Vagina (tissue), 2 donors: ENCODE data around the gene VAMP1. TPM values are rescaled to one million over a fixed set of nuclear protein-coding genes. Genes with fewer than 3 reads are reported as not detected.
"Not testable (repeated sequence)": the region's sequence is repeated elsewhere in the genome, so short reads cannot be mapped to it uniquely, and the experiment has no call there.

Source experiments
- DNase-seq, 2 donors: peaks; one replicate each; pipeline ENCODE4 v3.0.0-alpha.2; 2017; ENCODE audit errors: extremely low spot score in 2 of 2
- H3K27ac ChIP-seq: fragments of 200-600 bp; sonication (generic); one replicate; pipeline ENCODE4 v1.5.1; 2019
- H3K27me3 ChIP-seq: fragments of 200-600 bp; sonication (generic); one replicate; pipeline ENCODE4 v1.5.1; 2019
- H3K36me3 ChIP-seq, 2 donors: fragments of 200-600 bp; sonication (generic); one replicate each; pipeline ENCODE4 v1.5.1; 2017 to 2019
- H3K4me1 ChIP-seq: fragments of 200-600 bp; sonication (generic); one replicate; pipeline ENCODE4 v1.5.1; 2019
- H3K4me3 ChIP-seq, 2 donors: fragments of 200-600 bp; sonication (generic); 1 replicate in 1 of 2; 2 replicates in 1 of 2; pipeline ENCODE4 v1.5.1; 2016 to 2019
- H3K9me3 ChIP-seq: fragments of 200-600 bp; sonication (generic); one replicate; pipeline ENCODE4 v1.5.1; 2019
- POLR2A ChIP-seq, 2 donors: fragments of 450-650 bp; IDR thresholded peaks; one replicate each; pipeline ENCODE4 v1.6.1; 2017; ENCODE audit warnings: antibody characterized with exemption in 2 of 2, mild to moderate bottlenecking in 2 of 2, moderate library complexity in 2 of 2
- POLR2AphosphoS5 ChIP-seq, 2 donors: sonication (generic); formaldehyde crosslinking; IDR thresholded peaks; one replicate each; pipeline ENCODE4 v1.9.0; 2017; ENCODE audit warnings: antibody characterized with exemption in 2 of 2, mild to moderate bottlenecking in 2 of 2, low read depth in 1 of 2; ENCODE audit not compliant: insufficient read depth in 1 of 2
- intact Hi-C: fragments of 100-400 bp; cut with DNase I; formaldehyde crosslinking; loops from one replicate; pipeline ENCODE4 v1.15.1; 2023
- total RNA-seq: library from RNA; depleted of rRNA; stranded (reverse); fragments of >200 nt; gene quantifications from one replicate; pipeline ENCODE4 v1.2.3, GENCODE V29; 2016
- TF ChIP-seq, protein P1 (sequence below), 3 experiments: fragments of 450-650 bp in 2 of 3; fragments of 200-600 bp in 1 of 3; sonication (generic) in 1 of 3; IDR thresholded peaks; one replicate each; pipeline ENCODE4 v1.5.1; 2017 to 2019; ENCODE audit warnings: antibody characterized with exemption in 3 of 3, mild to moderate bottlenecking in 2 of 3, moderate library complexity in 2 of 3

VAMP1 gene
- total RNA-seq, 1 donor from 2014 or later: 12.5 TPM

DNA sequence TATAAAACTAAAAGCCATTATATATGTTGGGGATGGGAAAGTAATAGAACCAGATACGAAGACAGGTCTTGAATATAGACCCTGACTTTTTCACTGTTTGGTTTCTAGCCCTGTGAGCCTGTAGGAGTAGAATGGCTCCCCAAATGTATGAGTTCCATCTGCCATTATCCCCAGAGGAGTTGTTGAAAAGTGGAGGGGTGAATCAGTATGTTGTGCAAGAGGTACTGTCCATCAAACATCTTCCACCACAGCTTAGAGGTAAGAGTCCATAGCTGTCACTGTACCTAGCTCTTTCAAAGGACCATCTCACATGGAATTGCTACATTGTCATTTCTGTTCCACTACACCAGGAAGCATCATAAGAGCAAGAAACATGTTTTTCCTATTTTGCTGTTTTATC is 24.5 kb upstream of the VAMP1 start:
- intact Hi-C loops: loop anchor here (5.0 kb wide), 1 partner anchor 37 kb away; the partner anchor contains the start of gene GAPDH
- no peak overlapping the region for H3K27ac ChIP-seq
- TF ChIP-seq POLR2AphosphoS5 (IDR thresholded peaks at IDR 0.05; ENCODE audit: insufficient read depth in 1 of 2, low read depth in 1 of 2) (no peak), POLR2A (IDR thresholded peaks at IDR 0.05) (no peak)
- TF ChIP-seq, protein P1, sequence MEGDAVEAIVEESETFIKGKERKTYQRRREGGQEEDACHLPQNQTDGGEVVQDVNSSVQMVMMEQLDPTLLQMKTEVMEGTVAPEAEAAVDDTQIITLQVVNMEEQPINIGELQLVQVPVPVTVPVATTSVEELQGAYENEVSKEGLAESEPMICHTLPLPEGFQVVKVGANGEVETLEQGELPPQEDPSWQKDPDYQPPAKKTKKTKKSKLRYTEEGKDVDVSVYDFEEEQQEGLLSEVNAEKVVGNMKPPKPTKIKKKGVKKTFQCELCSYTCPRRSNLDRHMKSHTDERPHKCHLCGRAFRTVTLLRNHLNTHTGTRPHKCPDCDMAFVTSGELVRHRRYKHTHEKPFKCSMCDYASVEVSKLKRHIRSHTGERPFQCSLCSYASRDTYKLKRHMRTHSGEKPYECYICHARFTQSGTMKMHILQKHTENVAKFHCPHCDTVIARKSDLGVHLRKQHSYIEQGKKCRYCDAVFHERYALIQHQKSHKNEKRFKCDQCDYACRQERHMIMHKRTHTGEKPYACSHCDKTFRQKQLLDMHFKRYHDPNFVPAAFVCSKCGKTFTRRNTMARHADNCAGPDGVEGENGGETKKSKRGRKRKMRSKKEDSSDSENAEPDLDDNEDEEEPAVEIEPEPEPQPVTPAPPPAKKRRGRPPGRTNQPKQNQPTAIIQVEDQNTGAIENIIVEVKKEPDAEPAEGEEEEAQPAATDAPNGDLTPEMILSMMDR (IDR thresholded peaks at IDR 0.05): no peak
- peaks cover 25% of the 10 kb centered on the region for H3K4me1 ChIP-seq
- H3K36me3 ChIP-seq: peaks cover 0 to 26% of the 10 kb centered on the region in 2 donors
- H3K4me3 ChIP-seq: peak overlapping the region in 1 of 2 donors; percentile 90
- no peaks in the 10 kb centered on the region for H3K27me3 ChIP-seq
- H3K9me3 ChIP-seq: no peaks in the 10 kb centered on the region
- no peak for DNase-seq

DNA sequence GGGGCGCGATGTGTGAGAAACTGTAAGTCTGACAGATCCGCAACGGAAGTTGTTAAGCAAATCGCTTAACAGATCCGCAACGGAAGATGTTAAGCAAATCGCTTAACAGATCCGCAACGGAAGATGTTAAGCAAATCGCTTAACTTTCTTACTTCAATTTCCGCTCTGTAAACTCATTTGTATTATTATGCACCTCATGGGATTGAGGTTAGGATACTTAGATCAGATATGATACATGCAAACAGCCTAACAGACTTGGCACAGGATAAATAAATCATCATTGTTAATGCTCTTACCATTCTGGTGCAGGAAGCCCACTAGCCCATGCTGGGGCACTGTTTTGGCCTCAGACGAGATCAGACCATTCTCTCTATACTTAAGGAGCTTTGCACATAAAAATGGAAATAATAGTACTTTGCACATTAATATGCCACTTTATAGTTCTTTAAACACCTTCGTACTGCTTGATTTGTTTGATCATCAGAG is 23.8 kb upstream of the VAMP1 start:
- Histone ChIP-seq H3K9me3 (no peaks in the 10 kb centered on the region), H3K27ac (no peak overlapping the region), H3K36me3 (peaks cover 0 to 23% of the 10 kb centered on the region in 2 donors), H3K27me3 (no peaks in the 10 kb centered on the region), H3K4me1 (peaks cover 25% of the 10 kb centered on the region), H3K4me3 (peak overlapping the region; percentile 77 to 90)
- DNase-seq: no peak
- TF ChIP-seq POLR2A (IDR thresholded peaks at IDR 0.05): no peak
- TF ChIP-seq POLR2AphosphoS5 (IDR thresholded peaks at IDR 0.05; ENCODE audit: insufficient read depth in 1 of 2, low read depth in 1 of 2): no peak
- TF ChIP-seq, protein P1 (IDR thresholded peaks at IDR 0.05): no peak
- intact Hi-C loops: loop anchor here (5.0 kb wide), 1 partner anchor 38 kb away; the partner anchor contains the start of gene GAPDH

DNA sequence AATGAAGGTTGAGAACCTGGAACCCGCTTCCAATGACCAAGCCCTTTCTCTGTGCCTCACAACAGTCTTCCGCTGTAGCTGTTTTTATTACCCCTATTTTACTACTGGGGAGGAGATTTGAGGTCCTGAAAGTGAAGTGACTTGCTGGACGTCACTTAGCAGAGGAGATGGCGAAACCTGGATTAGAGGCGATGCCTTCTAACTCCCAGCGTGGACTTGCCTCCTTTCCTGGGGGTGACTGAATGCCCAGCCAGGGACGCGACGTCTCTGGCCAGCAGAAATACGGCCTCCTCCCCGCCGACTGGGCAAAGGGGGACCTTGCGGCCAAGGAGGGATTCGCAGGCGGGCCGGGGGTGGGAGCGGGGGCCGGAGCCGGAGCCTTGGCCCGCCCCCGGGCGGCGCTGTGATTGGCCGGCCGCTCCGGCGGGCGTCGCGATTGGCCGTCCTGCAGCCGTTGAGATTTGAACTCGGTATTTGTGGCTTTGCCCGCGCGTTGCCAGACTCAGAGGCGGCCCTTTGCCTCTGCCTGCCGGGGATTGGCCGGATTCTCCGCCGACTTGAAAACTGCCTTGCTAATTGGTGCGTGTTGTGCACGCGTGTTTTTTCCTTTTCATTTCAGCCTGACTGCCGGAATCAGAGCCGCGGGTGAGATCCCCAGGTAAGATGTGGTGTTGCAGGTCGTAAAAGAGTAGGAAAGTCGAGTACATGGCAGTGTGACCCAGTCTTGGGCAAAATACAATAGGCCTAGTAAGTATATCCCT is 23.2 kb upstream of the VAMP1 start, which contains the start of gene NCAPD2:
TSS of gene NCAPD2 (plus strand) at position 606 of the 761 bp plus-strand sequence. CDS start 997 bp downstream, outside the sequence.
- Histone ChIP-seq H3K27me3 (no peaks in the 10 kb centered on the region), H3K27ac (peak within 1 kb of the TSS; percentile 96), H3K9me3 (no peaks in the 10 kb centered on the region), H3K4me3 (peak within 1 kb of the TSS; percentile 77 to 90), H3K4me1 (peaks cover 25% of the 10 kb centered on the region), H3K36me3 (peaks cover 0 to 21% of the 10 kb centered on the region in 2 donors)
- intact Hi-C loops: loop anchor here (5.0 kb wide), 1 partner anchor 39 kb away; the partner anchor contains the start of gene GAPDH
- peak; percentile 98 for DNase-seq
- TF ChIP-seq, protein P1 (IDR thresholded peaks at IDR 0.05): peak in 1 of 3 experiments; percentile 65
- TF ChIP-seq POLR2A (IDR thresholded peaks at IDR 0.05) (no peak), POLR2AphosphoS5 (IDR thresholded peaks at IDR 0.05; ENCODE audit: insufficient read depth in 1 of 2, low read depth in 1 of 2) (peak in 1 of 2 donors; percentile 86)

DNA sequence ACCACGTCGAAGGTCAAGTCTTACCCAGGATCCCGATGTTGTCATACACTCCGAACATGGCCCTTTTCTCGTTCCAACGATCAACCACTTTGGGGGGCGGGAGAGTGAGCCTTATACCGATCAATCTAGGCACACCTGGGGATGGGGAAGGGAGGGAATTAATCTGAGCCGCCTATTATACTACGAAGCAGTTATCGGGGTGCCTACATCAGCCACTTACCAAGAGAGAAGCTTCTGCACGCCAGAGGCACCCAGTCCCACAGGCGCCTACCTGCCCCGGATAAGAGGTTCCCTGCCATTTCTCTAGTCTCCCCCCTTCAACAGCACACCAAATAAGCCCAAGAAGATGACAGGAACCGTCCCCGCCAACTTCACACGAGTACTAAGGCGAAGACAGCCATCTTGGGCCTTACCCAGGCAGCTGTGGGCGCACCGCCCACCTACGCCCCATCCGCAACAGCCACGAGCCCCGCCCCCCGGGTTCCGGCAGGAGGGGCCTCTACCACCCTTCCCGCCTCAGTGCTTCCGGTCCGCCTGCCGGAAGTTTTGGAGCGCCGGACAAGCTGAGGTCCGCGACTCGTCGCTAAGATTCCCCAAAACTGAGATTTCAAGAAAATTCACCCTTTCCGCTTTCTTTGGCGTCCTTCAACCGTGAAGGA is 22.5 kb upstream of the VAMP1 start, which contains the start of gene MRPL51:
TSS of gene MRPL51 (minus strand) at position 425 of the 659 bp plus-strand sequence. CDS start at position 299, 126 bp downstream.
- H3K27me3 ChIP-seq: no peaks in the 10 kb centered on the region
- intact Hi-C loops: loop anchor here (5.0 kb wide), 1 partner anchor 39 kb away; the partner anchor contains the start of gene GAPDH
- H3K4me1 ChIP-seq: peaks cover 25% of the 10 kb centered on the region
- H3K9me3 ChIP-seq: no peaks in the 10 kb centered on the region
- H3K4me3 ChIP-seq: peak within 1 kb of the TSS; percentile 77 to 90
- peaks cover 0 to 21% of the 10 kb centered on the region in 2 donors for H3K36me3 ChIP-seq
- peak within 1 kb of the TSS; percentile 96 for H3K27ac ChIP-seq
- TF ChIP-seq, protein P1 (IDR thresholded peaks at IDR 0.05): no peak
- TF ChIP-seq POLR2A (IDR thresholded peaks at IDR 0.05): peak in 1 of 2 donors; percentile 70
- peak; percentile 91 to 94 for TF ChIP-seq POLR2AphosphoS5 (IDR thresholded peaks at IDR 0.05; ENCODE audit: insufficient read depth in 1 of 2, low read depth in 1 of 2)
- DNase-seq: peak in 1 of 2 donors; percentile 95

DNA sequence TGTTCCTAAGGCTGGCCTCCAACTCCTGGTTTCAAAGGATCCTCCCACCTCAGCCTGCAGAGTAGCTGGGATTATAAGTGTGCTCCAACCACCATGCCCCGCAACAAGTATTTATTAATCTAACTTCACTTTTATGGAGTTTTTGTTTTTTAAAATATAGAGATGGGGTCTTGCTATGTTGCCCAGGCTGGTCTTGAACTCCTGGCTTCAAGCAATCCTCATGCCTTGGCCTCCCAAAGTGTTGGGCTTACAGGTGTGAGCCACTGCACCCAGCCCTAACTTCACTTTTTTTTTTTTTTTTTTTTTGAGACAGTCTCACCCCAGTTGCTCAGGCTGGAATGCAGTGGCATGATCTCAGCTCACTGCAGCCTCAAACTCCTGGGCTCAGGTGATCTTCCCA is 20.2 kb upstream of the VAMP1 start:
- not testable (repeated sequence) for DNase-seq, H3K27ac ChIP-seq, H3K36me3 ChIP-seq, H3K27me3 ChIP-seq, H3K4me3 ChIP-seq, H3K9me3 ChIP-seq
- intact Hi-C loops: loop anchor here (5.0 kb wide), 1 partner anchor 42 kb away; the partner anchor contains the start of gene GAPDH
- peaks cover 25% of the 10 kb centered on the region for H3K4me1 ChIP-seq
